Measurements from ENCODE around the gene KCNK1. TPM values are rescaled to one million over a fixed set of nuclear protein-coding genes. Genes with fewer than 3 reads are reported as not detected.

KCNK1 gene
- 10.1 and 10.6 TPM in 2 replicates for polyA plus RNA-seq (2012; rRNA removed)
- polyA plus RNA-seq (2012; cell fraction: cytosol; rRNA removed), result 8.2 and 10.3 TPM in 2 replicates
- 3.1 and 5.7 TPM in 2 replicates for polyA plus RNA-seq (2012; cell fraction: nucleus; rRNA removed)

DNA sequence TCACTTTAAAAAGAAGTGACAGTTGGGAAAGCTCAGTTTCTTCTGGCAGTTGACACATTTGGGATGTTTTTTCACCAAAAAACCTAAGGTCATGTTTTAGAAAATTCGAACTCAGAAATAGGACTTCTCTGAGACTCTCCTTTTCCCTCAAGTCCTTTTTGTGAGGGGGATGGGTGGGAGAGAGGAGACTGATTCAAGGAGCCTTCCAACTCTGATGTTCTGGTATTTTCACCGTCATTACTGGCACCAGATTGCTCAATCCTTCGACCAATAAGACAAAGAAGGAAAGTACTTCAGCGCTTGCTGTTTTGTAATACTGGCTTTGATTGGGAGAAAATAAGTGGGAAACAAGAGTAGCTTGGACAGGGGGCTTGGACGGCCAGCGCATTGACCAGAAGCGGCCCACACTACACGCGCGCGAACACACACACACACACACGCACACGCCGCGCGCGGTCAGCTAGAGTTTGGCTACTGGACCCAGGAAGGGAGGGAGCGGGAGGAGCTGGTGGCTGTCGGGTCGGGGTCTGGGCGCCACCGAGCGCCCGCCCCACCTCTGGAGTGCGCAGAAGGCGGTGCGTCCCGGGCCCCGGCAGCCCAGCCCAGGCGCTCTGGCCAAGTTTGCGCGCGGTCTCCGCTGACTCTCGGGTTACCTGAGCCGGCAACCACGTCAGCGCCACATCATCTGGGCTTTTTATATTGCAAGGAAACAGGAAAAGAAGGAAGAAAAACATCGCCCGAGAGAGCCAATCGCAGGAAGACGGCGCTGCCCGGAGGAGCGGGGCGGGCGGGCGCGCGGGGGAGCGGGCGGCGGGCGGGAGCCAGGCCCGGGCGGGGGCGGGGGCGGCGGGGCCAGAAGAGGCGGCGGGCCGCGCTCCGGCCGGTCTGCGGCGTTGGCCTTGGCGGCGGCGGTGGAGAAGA is at the start of gene KCNK1:
Gene KCNK1, plus strand, starts transcription at position 855 of the 921 bp plus-strand sequence. Its CDS starts 66 bp downstream, at position 921.
- H2AFZ ChIP-seq (ENCODE audit: low read depth), result peak within 1 kb of the TSS; percentile 93
- POLR2A ChIA-PET, result no interaction called here
- no peaks in the 10 kb centered on the region for H3K9me2 ChIP-seq
- peak within 1 kb of the TSS; percentile 62 for H3K9ac ChIP-seq
- DNase-seq, result peak; percentile 90
- TF ChIP-seq NRF1 (IDR thresholded peaks at IDR 0.05; ENCODE audit: low read depth, low read length) (peak; percentile 44), MAX (IDR thresholded peaks at IDR 0.05; ENCODE audit: low read depth) (peak; percentile 55), EP300 (IDR thresholded peaks at IDR 0.05; ENCODE audit: borderline replicate concordance in 1 of 2, low read depth in 1 of 2, low read length in 1 of 2) (peak in 1 of 2 experiments; percentile 5; a peak in 1 of 4 replicates), RXRA (IDR thresholded peaks at IDR 0.05; ENCODE audit: borderline replicate concordance, low read depth) (no peak), MEF2A (IDR thresholded peaks at IDR 0.05; ENCODE audit: borderline replicate concordance, low read depth) (no peak), TAF1 (IDR thresholded peaks at IDR 0.05; ENCODE audit: borderline replicate concordance, low read depth, low read length) (no peak), RFX5 (IDR thresholded peaks at IDR 0.05; ENCODE audit: low read length) (no peak), CHD2 (IDR thresholded peaks at IDR 0.05; ENCODE audit: low read length, partially characterized antibody) (no peak), ELF1 (IDR thresholded peaks at IDR 0.05) (peak; percentile 45; the same call in 1 of the 2 replicates), RAD21 (IDR thresholded peaks at IDR 0.05; ENCODE audit: low read length) (no peak), SIN3A (IDR thresholded peaks at IDR 0.05; ENCODE audit: borderline replicate concordance, low read depth, low read length) (no peak; the same call in 1 of the 2 replicates), GABPA (IDR thresholded peaks at IDR 0.05; ENCODE audit: low read depth) (0 out of 2 replicates have a peak, but pooled peaks have one; percentile 15), RCOR1 (IDR thresholded peaks at IDR 0.05; ENCODE audit: low read length) (no peak), MXI1 (IDR thresholded peaks at IDR 0.05; ENCODE audit: low read depth, low read length) (peak; percentile 47; the same call in 1 of the 2 replicates), PBX3 (IDR thresholded peaks at IDR 0.05) (no peak), USF1 (IDR thresholded peaks at IDR 0.05; ENCODE audit: borderline replicate concordance, low read depth) (no peak), TCF12 (IDR thresholded peaks at IDR 0.05) (0 out of 2 replicates have a peak, but pooled peaks have one; percentile 16)
- H3K36me3 ChIP-seq (replicated peaks in 1 of 2; ENCODE audit: control insufficient read depth in 1 of 2, insufficient read depth in 2 of 2, low read length in 1 of 2), result no peaks in the 10 kb centered on the region
- H3K4me1 ChIP-seq (ENCODE audit: control insufficient read depth in 1 of 2, insufficient read depth in 2 of 2, low read depth in 1 of 2, low read length in 1 of 2), result peaks cover 0 to 15% of the 10 kb centered on the region in 2 experiments; a peak in 2 of 4 replicates
- no peaks in the 10 kb centered on the region for H3K9me3 ChIP-seq
- H4K20me1 ChIP-seq (ENCODE audit: insufficient read depth), result no peaks in the 10 kb centered on the region
- H3K79me2 ChIP-seq (ENCODE audit: insufficient read depth), result peaks cover 3% of the 10 kb centered on the region; the same call in 1 of the 2 replicates
- no peaks in the 10 kb centered on the region for H3F3A ChIP-seq (replicated peaks; ENCODE audit: insufficient read depth)
- CTCF ChIA-PET, result interaction anchor here (1.0 to 1.6 kb wide), 4 partner anchors 15 to 498 kb away, joined by 3 to 5 read pairs (median 4); no protein-coding TSS in a partner anchor
- WGBS (ENCODE audit: low lambda C conversion rate), result 5% methylated on average over 29 of the region's 70 CpGs
- no peaks in the 10 kb centered on the region for H3K27me3 ChIP-seq (ENCODE audit: insufficient read depth)
- peak within 1 kb of the TSS; percentile 87 for H3K4me2 ChIP-seq
- H3K27ac ChIP-seq (ENCODE audit: low read depth in 2 of 2, low read length in 1 of 2), result peak within 1 kb of the TSS; percentile 45 to 72; a peak in 3 of 4 replicates
- H3K4me3 ChIP-seq (ENCODE audit: low read depth in 2 of 2, low read length in 1 of 2), result peak within 1 kb of the TSS; percentile 71 to 82
